ENCODE measurements around the gene KRT25.
A peak's percentile ranks its signal among the peaks of the same experiment; 100 is the strongest.

KRT25 gene

GRCh38 chr17:40755231-40755630, at the start of gene KRT25:
Gene KRT25 (minus strand): TSS chr17:40755331. CDS start chr17:40755271, 60 bp downstream.
- H3K4me3 ChIP-seq (ENCODE audit: control insufficient read depth, low read depth, low read length) = no peak within 1 kb of the TSS
- no peak for DNase-seq (ENCODE audit: low read depth)
- TF ChIP-seq CTCF (IDR thresholded peaks at IDR 0.05; ENCODE audit: control insufficient read depth, insufficient read depth, low read depth, low read length, missing control alignments) = no peak

- TF ChIP-seq CTCF (IDR thresholded peaks at IDR 0.05; ENCODE audit: control insufficient read depth, insufficient read depth, low read depth, low read length, missing control alignments) = peak; percentile 92
- H3K4me3 ChIP-seq (ENCODE audit: control insufficient read depth, low read depth, low read length) = no peak overlapping the region
- no peak for DNase-seq (ENCODE audit: low read depth)
These were observed 48.5 kb upstream of the KRT25 start for GRCh38 chr17:40803617-40804082.

GRCh38 chr17:40801157-40801556, 46.0 kb upstream of the KRT25 start:
- H3K4me3 ChIP-seq (ENCODE audit: control insufficient read depth, low read depth, low read length) = no peak overlapping the region
- no peak for DNase-seq (ENCODE audit: low read depth)
- no peak for TF ChIP-seq CTCF (IDR thresholded peaks at IDR 0.05; ENCODE audit: control insufficient read depth, insufficient read depth, low read depth, low read length, missing control alignments)

GRCh38 chr17:40800381-40800780, 45.2 kb upstream of the KRT25 start:
- no peak for DNase-seq (ENCODE audit: low read depth)
- H3K4me3 ChIP-seq (ENCODE audit: control insufficient read depth, low read depth, low read length) = no peak overlapping the region
- TF ChIP-seq CTCF (IDR thresholded peaks at IDR 0.05; ENCODE audit: control insufficient read depth, insufficient read depth, low read depth, low read length, missing control alignments) = no peak

- H3K4me3 ChIP-seq (ENCODE audit: control insufficient read depth, low read depth, low read length) = no peak within 1 kb of the TSS
- no peak for TF ChIP-seq CTCF (IDR thresholded peaks at IDR 0.05; ENCODE audit: control insufficient read depth, insufficient read depth, low read depth, low read length, missing control alignments)
- DNase-seq (ENCODE audit: low read depth) = no peak
These were observed 44.7 kb upstream of the KRT25 start, which contains the start of gene KRT28 for GRCh38 chr17:40799859-40800258. Gene KRT28 (minus strand): TSS chr17:40799959. CDS start chr17:40799893, 66 bp downstream.

- no peak for TF ChIP-seq CTCF (IDR thresholded peaks at IDR 0.05; ENCODE audit: control insufficient read depth, insufficient read depth, low read depth, low read length, missing control alignments)
- DNase-seq (ENCODE audit: low read depth) = no peak
These were observed 41.7 kb upstream of the KRT25 start for GRCh38 chr17:40796846-40797245.

More at GRCh38 chr17:40796846-40797245, 41.7 kb upstream of the KRT25 start:
- no peak overlapping the region for H3K4me3 ChIP-seq (ENCODE audit: control insufficient read depth, low read depth, low read length)

All from AG09309 (cell line).